Subcutaneous abdominal adipose tissue (tissue), 5 donors: ENCODE results near the gene PRKCZ.

ENCODE experiments used
- H3K27ac ChIP-seq: one replicate; pipeline ENCODE4 v1.7.0; 2013; ENCODE audit warnings: low read depth, mild to moderate bottlenecking, inconsistent platforms, low read length, moderate library complexity
- H3K27me3 ChIP-seq, 5 donors: one replicate each; pipeline ENCODE4 v1.7.0; 2013; ENCODE audit warnings: low read length in 5 of 5, inconsistent platforms in 1 of 5; ENCODE audit not compliant: control insufficient read depth in 5 of 5, insufficient read depth in 4 of 5
- H3K36me3 ChIP-seq, 5 donors: one replicate each; pipeline ENCODE4 v1.7.0; 2013; ENCODE audit warnings: low read length in 5 of 5; ENCODE audit not compliant: control insufficient read depth in 5 of 5, insufficient read depth in 5 of 5
- H3K4me1 ChIP-seq, 5 donors: one replicate each; pipeline ENCODE4 v1.7.0; 2013; ENCODE audit warnings: low read length in 5 of 5, mild to moderate bottlenecking in 3 of 5, moderate library complexity in 1 of 5; ENCODE audit not compliant: control insufficient read depth in 5 of 5, insufficient read depth in 5 of 5
- H3K4me3 ChIP-seq, 5 donors: one replicate each; pipeline ENCODE4 v1.7.0; 2013; ENCODE audit warnings: low read length in 5 of 5, low read depth in 1 of 5
- H3K9ac ChIP-seq, 5 donors: one replicate each; pipeline ENCODE4 v1.7.0; 2013; ENCODE audit warnings: low read length in 5 of 5, mild to moderate bottlenecking in 4 of 5, moderate library complexity in 3 of 5
- H3K9me3 ChIP-seq, 5 donors: one replicate each; pipeline ENCODE4 v1.7.0; 2013; ENCODE audit warnings: low read length in 5 of 5; ENCODE audit not compliant: control insufficient read depth in 5 of 5
- donor health status: healthy.
- donor health status: healthy.
- donor health status: healthy.
- donor health status: healthy.
- donor health status: healthy.

PRKCZ gene

GRCh38 chr1:2202008-2202575 is 151.9 kb downstream of the PRKCZ start:
- Histone ChIP-seq H3K27ac (no peak overlapping the region), H3K4me3 (no peak overlapping the region), H3K36me3 (no peaks in the 10 kb centered on the region), H3K9me3 (no peaks in the 10 kb centered on the region), H3K27me3 (no peaks in the 10 kb centered on the region), H3K4me1 (peaks cover 5 to 59% (median 46%) of the 10 kb centered on the region in 5 donors), H3K9ac (no peak overlapping the region)

DNA sequence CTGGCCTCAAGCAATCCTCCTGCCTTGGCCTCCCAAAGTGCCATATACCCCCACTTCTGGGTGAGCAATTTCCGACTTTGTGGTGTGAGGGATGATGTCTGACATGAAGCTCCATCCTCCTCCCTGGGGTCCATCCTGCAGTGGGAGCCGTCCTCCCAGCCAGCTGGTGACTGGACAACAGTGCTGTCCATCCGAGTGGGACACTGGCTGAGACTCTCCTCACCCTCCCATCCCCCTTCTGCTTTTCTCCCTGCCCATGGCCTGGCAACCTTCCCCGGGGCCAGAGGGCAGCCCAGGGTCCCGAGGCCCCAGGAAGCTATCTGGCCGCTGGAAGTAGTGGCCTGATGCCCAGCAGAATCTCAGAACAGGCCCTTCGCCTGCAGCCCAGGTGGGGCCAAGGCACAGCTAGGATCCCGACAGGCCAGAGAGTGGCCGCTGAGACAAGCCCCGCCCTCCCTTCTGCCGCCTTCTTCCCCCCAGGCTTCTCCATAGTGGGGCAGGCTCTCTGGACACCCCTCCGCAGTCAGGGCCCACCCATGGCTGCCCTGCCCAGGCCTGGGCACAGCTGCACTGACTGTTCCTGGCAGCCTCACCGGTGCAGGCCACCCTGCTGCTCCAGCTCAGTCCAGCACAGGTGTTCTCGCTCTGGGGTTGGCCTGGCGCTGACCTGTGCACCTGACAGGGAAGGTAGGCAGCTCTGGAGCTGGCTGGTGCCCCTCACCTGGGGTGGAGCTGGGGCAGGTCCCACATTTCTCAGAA is 152.8 kb downstream of the PRKCZ start:
- no peaks in the 10 kb centered on the region for H3K36me3 ChIP-seq
- no peak overlapping the region for H3K4me3 ChIP-seq
- H3K9ac ChIP-seq, result no peak overlapping the region
- no peaks in the 10 kb centered on the region for H3K27me3 ChIP-seq
- no peak overlapping the region for H3K27ac ChIP-seq
- H3K4me1 ChIP-seq, result peaks cover 5 to 68% (median 55%) of the 10 kb centered on the region in 5 donors
- H3K9me3 ChIP-seq, result no peaks in the 10 kb centered on the region

- peaks cover 8 to 73% (median 59%) of the 10 kb centered on the region in 5 donors for H3K4me1 ChIP-seq
- H3K27ac ChIP-seq, result peak overlapping the region; percentile 60
- H3K9me3 ChIP-seq, result no peaks in the 10 kb centered on the region
- H3K4me3 ChIP-seq, result peak overlapping the region; percentile 50 to 75 (median 64)
- no peaks in the 10 kb centered on the region for H3K27me3 ChIP-seq
- peak overlapping the region in 3 of 5 donors; percentile 71 to 74 (median 74) for H3K9ac ChIP-seq
- no peaks in the 10 kb centered on the region for H3K36me3 ChIP-seq
These were observed 153.6 kb downstream of the PRKCZ start for GRCh38 chr1:2203671-2204414.

DNA sequence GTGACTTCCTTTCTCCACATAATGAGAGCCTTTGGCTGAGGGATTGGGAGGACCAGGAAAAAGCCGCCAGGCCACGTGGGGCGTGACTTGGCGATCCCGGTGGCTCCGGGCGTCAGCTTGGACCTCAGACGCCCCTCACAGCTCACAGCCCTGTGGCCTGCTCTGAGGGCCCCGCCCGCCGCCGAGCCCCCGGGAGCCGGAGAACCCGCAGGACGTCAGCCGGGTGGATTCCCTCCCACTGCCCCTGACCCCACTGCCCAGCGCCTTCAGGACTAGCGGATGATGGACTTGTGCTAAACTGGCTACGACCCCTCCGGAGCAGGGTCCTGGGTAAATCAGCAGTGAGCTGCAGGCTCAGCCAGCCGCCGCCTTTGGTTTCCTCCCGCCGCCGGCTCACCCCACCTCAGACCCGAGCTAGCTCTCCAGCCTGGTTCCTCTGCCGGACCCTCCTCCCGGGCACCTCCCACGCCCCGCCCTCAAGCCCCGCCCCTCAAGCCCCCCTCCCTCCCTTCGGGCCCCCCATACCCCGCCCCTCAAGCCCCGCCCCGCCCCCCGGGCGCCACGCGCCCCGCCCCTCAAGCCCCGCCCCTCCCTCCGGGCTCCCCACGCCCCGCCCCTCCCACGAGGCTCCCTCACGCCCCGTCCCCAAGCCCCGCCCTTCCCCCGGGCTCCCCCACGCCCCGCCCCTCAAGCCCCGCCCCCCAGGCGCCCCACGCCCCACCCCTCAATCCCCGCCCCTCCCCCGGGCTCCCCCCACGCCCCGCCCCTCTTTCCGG is 154.4 kb downstream of the PRKCZ start:
- H3K36me3 ChIP-seq, result no peaks in the 10 kb centered on the region
- H3K4me3 ChIP-seq, result peak overlapping the region; percentile 50 to 75 (median 64)

DNA sequence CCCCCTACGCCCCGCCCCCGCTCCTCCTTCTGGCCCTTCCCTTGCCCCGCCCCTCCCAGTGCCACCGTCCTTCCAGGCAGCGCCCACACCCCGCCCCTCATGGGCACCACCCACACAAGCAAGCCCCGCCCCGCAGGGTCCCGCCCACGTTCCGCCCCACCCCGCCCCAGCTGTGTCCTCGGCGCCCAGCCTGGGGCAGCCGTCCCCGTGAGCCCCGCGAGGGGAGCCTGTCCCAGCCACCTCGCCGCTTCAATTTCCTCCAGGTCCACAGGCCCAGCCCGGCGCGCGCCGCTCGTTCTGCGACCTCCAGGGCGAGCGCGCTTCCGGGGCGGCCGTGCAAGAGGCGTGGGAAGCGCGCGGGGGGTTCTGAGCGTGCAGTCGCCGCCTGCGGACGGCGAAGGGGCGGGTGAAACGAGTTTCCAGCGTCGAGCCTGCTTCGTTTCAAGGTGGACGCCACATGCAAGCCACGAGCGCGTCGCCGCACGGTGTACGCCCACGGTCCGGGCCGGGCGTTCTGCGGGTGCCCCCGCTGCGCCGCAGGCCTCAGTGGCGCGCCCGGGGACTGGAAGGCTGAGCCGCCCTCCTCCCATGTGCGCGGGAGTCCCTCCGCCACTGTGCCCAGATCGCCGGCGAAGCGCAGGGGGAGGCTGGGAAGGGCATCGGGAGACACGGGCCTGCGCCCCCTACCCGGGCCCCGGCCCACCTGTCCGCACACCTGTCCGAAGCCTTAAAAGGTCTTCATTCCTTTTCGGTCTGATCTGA is 155.2 kb downstream of the PRKCZ start:
- no peaks in the 10 kb centered on the region for H3K9me3 ChIP-seq
- H3K9ac ChIP-seq, result peak overlapping the region in 4 of 5 donors; percentile 21 to 69 (median 44)
- H3K27me3 ChIP-seq, result no peaks in the 10 kb centered on the region
- peak overlapping the region; percentile 46 for H3K27ac ChIP-seq
- no peaks in the 10 kb centered on the region for H3K36me3 ChIP-seq
- H3K4me1 ChIP-seq, result peaks cover 4 to 72% (median 60%) of the 10 kb centered on the region in 5 donors
- peak overlapping the region in 4 of 5 donors; percentile 44 to 65 (median 52) for H3K4me3 ChIP-seq

More for the DNA sequence above, 154.4 kb downstream of the PRKCZ start:
- H3K9me3 ChIP-seq, result no peaks in the 10 kb centered on the region
- no peaks in the 10 kb centered on the region for H3K27me3 ChIP-seq
- peak overlapping the region; percentile 60 for H3K27ac ChIP-seq
- peaks cover 4 to 73% (median 60%) of the 10 kb centered on the region in 5 donors for H3K4me1 ChIP-seq
- H3K9ac ChIP-seq, result peak overlapping the region in 4 of 5 donors; percentile 63 to 74 (median 72)

DNA sequence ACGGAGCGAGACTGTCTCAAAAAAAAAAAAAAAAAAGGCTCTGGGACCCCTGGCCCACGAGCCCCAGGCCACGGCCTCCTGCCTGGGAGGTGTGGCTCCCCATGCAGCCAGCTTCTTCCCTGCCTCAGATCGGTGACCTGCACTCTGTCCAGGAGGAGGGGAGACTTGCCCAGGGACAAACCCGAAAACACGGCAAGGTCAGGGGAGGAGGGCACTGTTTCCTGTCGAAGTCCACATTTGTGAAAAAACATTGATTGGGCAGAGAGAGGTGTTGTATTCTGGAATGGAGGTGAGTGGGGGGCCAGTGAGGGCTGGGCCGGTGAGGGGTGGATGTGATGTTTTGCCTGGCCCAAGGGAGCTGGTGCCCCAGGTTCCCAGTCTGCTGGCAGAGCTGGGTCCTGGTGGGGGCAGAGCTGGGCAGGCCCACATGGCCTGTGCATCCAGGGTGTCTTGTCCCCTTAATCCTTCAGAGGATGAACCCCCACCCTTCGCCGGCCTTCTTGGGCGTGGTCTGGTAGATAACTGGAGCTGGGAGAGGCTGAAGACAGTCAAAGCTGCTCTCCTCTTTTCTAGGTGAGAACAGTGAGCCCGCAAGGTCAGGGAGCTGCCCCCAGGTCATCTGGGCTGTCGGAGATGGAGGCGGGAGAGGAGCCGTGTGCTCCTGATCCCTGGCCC is 156.7 kb downstream of the PRKCZ start:
- Histone ChIP-seq H3K9ac (peak overlapping the region in 3 of 5 donors; percentile 37 to 69 (median 48)), H3K36me3 (no peaks in the 10 kb centered on the region), H3K9me3 (no peaks in the 10 kb centered on the region), H3K4me1 (peaks cover 4 to 70% (median 59%) of the 10 kb centered on the region in 5 donors), H3K4me3 (peak overlapping the region in 4 of 5 donors; percentile 14 to 36 (median 28)), H3K27me3 (no peaks in the 10 kb centered on the region), H3K27ac (peak overlapping the region; percentile 86)

DNA sequence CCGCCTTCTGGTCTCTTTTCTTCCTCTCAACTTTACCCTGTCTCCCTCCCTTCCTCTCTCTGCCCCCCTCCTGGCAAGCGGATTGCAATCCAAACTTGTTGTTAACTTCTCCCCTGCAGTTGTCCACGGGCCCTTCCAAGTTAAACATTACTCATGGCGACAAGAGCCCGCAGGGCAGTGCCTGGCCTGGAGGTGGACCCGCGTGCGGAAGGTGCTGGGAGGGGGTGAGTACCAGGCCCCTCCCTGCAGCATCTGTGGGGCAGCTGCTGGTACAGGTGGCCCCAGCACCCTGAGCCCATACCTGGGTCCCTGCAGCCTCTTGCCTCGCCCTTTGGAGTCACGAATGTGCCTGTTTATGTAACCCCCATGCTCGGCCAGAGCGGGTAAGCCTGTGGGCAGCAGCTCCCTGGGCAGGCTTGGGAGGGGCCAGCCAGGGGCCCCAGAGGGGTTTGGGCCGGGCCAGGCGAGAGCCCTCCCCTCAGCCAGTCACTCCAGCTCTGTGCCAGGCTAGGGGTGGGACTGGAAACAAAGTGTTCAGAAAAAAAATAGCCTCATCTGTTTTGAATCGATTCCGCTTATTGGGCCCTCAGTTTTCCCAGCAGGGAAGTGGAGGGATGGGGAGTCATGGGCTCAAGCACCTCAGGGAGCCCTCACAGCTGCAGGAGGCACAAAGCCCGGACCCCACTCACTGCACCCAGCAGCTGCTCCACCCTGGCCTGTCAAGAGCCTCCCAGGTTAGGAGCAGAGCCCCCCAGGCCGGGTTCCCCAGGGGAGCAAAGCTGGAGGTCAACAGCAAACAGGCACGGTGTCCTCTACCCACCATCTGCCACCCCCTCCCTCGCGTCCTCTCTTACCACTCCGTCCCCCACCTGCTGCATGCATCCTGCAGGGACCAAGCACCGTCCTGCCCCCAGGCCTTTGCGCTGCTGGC is 158.4 kb downstream of the PRKCZ start:
- Histone ChIP-seq H3K9me3 (no peaks in the 10 kb centered on the region), H3K27ac (peak overlapping the region; percentile 86), H3K4me3 (peak overlapping the region in 3 of 5 donors; percentile 5 to 34 (median 22)), H3K27me3 (no peaks in the 10 kb centered on the region), H3K9ac (peak overlapping the region in 1 of 5 donors; percentile 43), H3K4me1 (peaks cover 7 to 82% (median 70%) of the 10 kb centered on the region in 5 donors), H3K36me3 (no peaks in the 10 kb centered on the region)

GRCh38 chr1:2209400-2210083 is 159.3 kb downstream of the PRKCZ start:
- no peaks in the 10 kb centered on the region for H3K9me3 ChIP-seq
- H3K36me3 ChIP-seq, result no peaks in the 10 kb centered on the region
- H3K4me3 ChIP-seq, result no peak overlapping the region
- peak overlapping the region; percentile 86 for H3K27ac ChIP-seq
- H3K27me3 ChIP-seq, result no peaks in the 10 kb centered on the region
- H3K9ac ChIP-seq, result peak overlapping the region in 2 of 5 donors; percentile 43 to 48
- H3K4me1 ChIP-seq, result peaks cover 11 to 82% (median 70%) of the 10 kb centered on the region in 5 donors
